Neural cell (in vitro differentiated cells): ENCODE results near the gene SPECC1.

Source experiments
- CTCF ChIP-seq: fragments of 450-650 bp; IDR thresholded peaks from 2 replicates; pipeline ENCODE4 v1.5.1; 2014; ENCODE audit warnings: antibody characterized with exemption, mild to moderate bottlenecking, moderate library complexity; ENCODE audit not compliant: poor library complexity, severe bottlenecking
- EP300 ChIP-seq: fragments of 450-650 bp; conservative IDR thresholded peaks from 2 replicates; pipeline ENCODE4 v1.6.1; 2014; ENCODE audit warnings: antibody characterized with exemption, mild to moderate bottlenecking, moderate library complexity; ENCODE audit not compliant: poor library complexity, severe bottlenecking
- EZH2 ChIP-seq: fragments of 200-600, 300-800 bp; shearing (Covaris generic), sonication (generic); IDR thresholded peaks from 2 replicates; pipeline ENCODE4 v1.6.1; 2014; ENCODE audit warnings: antibody characterized with exemption, low read length, borderline replicate concordance, mild to moderate bottlenecking; ENCODE audit not compliant: insufficient read depth, poor library complexity, severe bottlenecking
- RAD21 ChIP-seq: fragments of 450-650 bp; conservative IDR thresholded peaks from 2 replicates; pipeline ENCODE4 v1.6.1; 2014; ENCODE audit warnings: antibody characterized with exemption, mild to moderate bottlenecking, moderate library complexity

- no peak for TF ChIP-seq EP300
- no peak for TF ChIP-seq RAD21
- TF ChIP-seq EZH2, result no peak
- no peak for TF ChIP-seq CTCF
Measured at GRCh38 chr17:20304961-20305360, 295.8 kb downstream of the SPECC1 start.
